HuH-7 (cell line): Measurements from ENCODE around the gene KLK8.
"Not testable (repeated sequence)": the region's sequence is repeated elsewhere in the genome, so short reads cannot be mapped to it uniquely, and the experiment has no call there.

Experiments used
- DNase-seq: peaks from one replicate; pipeline ENCODE4 v3.0.0; 2011; ENCODE audit warnings: low spot score

KLK8 gene

DNA sequence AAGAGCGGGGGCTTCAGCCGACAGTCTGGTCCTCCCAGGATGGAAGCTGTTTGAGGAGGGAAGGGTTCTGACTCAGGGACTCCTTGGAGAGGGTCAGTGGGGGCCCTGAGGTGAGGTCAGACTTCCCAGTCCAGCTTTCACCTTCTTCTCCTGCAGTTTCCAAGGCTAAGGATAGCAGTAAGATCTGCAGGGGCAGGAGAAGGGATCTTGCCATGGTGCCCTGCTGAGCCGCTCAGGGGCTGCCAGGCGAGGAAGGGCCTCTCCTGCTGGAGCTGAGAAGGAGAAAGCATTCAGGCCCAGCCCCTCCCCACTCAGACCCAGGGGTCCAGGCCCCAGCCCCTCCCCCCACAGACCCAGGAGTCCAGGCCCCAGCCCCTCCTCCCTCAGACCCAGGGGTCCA is 19.2 kb downstream of the KLK8 start:
- no peak for DNase-seq

GRCh38 chr19:50981587-50982146 is 19.7 kb downstream of the KLK8 start:
- DNase-seq, result no peak

- no peak for DNase-seq
Observed at GRCh38 chr19:50980208-50980607, 21.2 kb downstream of the KLK8 start.

- no peak for DNase-seq
Observed at GRCh38 chr19:50979758-50980157, 21.6 kb downstream of the KLK8 start.

- DNase-seq, result no peak
Observed at GRCh38 chr19:50978772-50979390, 22.5 kb downstream of the KLK8 start.

DNA sequence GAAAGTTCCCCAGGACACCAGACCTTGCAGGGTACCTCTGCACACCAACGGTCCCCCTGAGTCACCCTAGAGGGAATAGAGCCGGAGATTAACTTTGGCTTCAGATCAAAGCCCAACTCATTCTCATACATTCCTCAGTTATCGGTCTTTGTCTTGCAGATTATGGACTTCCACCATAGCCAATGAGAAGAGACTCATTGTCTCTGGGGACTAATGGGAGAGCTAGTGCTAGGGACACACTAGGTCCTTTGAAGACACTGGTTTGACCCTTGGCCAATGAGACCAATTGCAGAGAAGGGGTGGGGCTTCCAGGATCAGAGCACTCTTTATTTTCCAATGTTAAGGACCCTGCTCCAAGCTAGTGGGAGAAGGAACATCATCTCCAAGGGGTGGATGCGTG is 23.8 kb downstream of the KLK8 start:
- no peak for DNase-seq

DNA sequence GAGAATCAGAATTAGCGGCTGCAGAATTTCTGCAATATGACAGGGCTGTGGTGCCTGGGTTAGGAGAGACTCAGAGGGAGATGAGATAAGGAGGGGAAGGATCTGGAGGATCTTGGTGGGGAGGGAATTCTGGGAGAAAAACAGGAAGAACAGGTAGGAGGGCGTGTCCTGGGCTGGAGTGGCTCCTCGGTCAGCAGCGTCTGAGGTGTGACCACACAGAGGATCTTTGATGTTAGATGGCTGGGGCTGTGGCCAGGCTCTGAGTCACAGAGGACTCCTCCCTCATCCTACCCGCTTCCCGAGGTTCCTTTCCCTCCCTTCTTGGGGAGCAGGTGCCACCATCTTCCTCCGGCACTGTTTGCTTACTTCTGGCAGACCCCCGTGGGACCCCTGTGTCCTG is 25.6 kb downstream of the KLK8 start:
- no peak for DNase-seq

GRCh38 chr19:50974702-50975556 is 26.5 kb downstream of the KLK8 start:
- DNase-seq, result no peak

DNA sequence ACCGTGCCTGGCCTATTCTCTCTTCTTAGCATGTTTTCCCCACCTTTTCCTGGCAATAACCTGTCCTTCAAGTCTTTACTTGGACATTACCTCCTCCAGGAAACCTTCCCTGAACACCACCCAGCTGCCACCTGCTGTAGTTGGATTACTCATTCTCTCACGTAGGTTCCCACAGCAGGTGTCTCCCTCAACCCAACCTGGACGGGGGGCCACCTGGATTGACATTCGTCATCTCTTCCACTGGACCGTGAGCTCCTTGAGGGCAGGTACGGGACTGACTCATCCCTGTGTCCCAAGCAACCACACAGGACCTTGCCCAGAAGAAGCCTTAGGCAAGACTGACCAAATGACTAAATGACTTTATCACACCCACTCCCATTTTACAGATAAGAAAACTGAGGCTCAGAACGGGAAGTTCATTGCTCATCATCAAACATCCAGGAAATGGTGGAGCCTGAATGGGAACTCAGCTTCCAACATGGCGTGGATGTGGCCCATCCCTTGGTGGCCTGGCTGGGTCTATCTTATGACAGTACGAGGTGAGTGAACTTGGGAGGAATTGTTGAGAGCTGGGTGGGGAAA is 28.5 kb downstream of the KLK8 start:
- no peak for DNase-seq

GRCh38 chr19:50969810-50970209 is 31.6 kb downstream of the KLK8 start:
- DNase-seq, result not testable (repeated sequence)

DNA sequence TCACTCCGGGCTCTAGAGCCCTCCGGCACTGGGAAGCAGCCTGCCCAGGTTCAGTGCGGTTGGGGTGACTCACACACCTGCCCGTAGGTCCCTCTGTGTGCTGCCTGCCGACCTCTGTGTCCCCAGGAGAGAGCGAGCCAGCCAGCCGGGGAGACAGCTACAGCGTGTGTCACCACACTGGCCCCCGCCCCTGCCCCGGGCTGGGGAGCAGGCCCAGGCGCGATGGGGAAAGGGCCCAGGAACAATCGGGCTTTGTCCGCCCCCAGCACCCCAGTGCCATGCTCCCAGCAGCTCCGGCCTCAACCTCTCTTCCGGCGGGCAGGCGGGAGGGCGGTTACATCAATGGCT is 32.0 kb downstream of the KLK8 start, which contains the start of gene KLK6:
KLK6 (minus strand) TSS at position 179 of the 348 bp plus-strand sequence. CDS start 1,487 bp downstream, outside the sequence.
- DNase-seq, result no peak

GRCh38 chr19:50968716-50969412 is 32.5 kb downstream of the KLK8 start:
- no peak for DNase-seq

DNA sequence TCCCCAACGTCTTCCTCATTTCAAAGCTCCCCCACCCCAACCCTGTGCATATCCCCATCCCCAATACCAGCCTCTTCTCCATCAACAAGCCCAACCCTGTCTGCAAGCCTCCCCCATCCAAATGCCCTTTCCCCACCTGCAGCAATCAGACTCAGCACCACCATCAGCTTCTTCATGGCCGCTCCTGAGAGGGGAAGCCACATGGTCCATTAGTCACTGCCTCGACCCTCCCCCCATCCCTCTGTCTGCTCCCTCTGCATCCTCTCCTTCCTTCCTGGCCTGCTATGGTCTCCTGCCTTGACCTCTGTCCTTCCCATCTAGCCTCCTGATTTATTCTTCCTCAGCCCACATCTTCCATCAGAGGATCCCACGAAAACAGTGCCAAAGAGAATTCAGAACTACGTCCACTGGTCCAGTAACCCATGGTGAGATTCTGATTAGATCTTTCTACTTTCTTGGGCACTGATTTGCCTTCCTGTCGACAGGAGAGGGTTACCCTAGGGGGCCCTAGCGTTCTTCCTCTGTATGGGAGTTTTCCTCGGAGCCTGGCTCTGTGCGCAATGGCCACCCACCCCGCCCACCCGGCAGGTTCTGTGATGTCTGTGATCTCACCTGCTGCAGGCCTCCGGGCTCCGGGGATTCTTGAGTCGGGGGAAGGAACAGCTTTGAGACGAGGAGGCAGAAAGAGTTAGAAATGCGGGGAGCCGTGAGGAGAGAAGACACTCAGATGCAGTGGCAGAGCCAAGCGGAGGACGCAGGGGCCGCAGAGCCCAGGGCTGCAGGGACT is 33.3 kb downstream of the KLK8 start:
- no peak for DNase-seq

DNA sequence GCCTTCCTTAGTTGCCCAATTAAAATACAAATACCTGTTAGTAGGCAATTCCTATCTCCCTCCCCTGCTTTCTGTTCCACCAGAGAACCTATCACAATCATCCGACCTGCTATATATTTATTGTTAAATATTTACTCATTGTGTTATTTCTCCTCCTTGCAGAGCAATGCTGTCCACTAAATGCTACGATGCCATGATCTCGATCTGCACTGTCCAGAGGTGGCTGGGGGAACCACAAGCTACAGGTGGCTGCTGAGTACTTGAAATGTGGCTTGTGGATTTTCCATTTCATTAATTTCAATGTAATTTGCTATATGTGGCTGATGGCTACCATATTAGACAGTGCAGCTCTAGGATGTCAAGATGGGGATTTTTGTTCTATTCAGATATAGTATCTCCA is 37.1 kb downstream of the KLK8 start:
- DNase-seq, result no peak

GRCh38 chr19:50963381-50963780 is 38.0 kb downstream of the KLK8 start:
- DNase-seq, result no peak

DNA sequence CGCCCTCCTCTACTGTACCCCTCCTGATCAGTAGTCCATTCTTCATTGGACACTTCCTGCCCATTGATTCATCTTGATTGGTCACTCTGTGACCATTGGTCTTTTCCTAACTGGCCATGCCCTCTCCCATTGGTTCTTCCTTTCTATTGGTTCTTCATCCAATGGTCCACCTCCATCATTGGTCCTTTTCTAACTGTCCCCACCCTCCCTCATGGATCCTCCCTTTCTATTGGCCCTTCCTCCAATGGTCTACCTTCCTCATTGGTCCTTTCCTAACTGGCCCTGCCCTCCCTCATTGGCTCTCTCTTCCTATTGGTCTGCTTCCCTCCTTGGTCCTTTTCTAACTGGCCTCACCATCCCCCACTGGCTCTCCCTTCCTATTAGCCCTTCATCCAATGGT is 39.2 kb downstream of the KLK8 start:
- no peak for DNase-seq

- DNase-seq, result no peak
Observed at GRCh38 chr19:50959731-50960500, 41.5 kb downstream of the KLK8 start.

DNA sequence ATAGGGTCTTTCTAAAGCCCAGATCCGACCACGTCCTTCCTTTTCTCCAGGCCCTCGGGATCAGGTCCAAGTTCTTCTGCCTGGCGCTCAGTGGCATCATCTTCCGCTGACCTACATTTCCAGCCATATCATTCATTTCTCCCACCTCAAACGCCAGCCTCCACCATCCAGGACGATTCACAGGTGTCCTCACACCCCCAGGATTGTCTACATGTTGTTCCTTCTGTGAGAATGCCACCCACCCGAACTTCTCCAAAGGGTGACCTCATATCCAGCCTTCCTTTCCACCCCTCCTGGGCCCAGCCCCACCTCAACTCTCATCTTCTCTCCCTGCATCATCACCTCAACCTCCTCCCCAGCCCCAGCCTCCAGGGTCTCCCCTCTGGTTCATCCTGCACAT is 43.8 kb downstream of the KLK8 start:
- no peak for DNase-seq

DNA sequence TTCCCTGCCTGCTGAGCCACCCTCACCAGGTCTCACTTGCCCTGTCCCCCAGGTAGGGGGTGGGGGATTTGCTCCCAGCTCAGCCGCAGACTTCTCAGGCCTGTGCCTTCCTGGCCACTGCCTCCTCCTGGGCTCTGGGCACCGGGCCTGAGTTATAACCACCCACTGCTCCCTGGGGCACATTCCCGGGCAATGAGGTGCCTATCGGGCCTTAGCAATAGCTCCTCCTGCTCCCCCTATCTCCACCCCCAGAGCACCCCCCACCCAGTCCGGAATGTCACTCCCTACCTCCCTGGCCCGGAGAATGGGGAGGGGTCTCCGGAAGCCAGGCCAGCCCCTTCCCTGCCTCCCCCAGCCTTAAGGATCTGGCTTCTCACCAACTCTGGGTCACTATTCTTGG is 48.5 kb downstream of the KLK8 start, which contains the start of gene KLK5:
KLK5 (minus strand) TSS at position 129 of the 400 bp plus-strand sequence. CDS start 381 bp downstream, outside the sequence.
- DNase-seq, result no peak

GRCh38 chr19:50949861-50950260 is 51.5 kb downstream of the KLK8 start:
- DNase-seq, result no peak

- no peak for DNase-seq
Observed at GRCh38 chr19:50947123-50947522, 54.3 kb downstream of the KLK8 start.
